Hematopoietic multipotent progenitor cell treated with erythropoietin and hydrocortisone succinate and interleukin-3 and kit ligand, for 17 days (in vitro differentiated cells): Measurements from ENCODE around the gene LTK.

Source experiments
- DNase-seq: peaks from one replicate; pipeline ENCODE4 v3.0.0-alpha.2; 2015; ENCODE audit warnings: low spot score

LTK gene

GRCh38 chr15:41530363-41530956, 16.8 kb upstream of the LTK start:
- DNase-seq, result no peak

- DNase-seq, result no peak
These were observed 9.5 kb upstream of the LTK start for GRCh38 chr15:41523097-41523496.

- no peak for DNase-seq
These were observed 8.0 kb upstream of the LTK start for GRCh38 chr15:41521614-41522013.

- no peak for DNase-seq
These were observed 7.0 kb upstream of the LTK start for GRCh38 chr15:41520636-41521035.

GRCh38 chr15:41517895-41518449, 4.3 kb upstream of the LTK start:
- DNase-seq, result no peak

GRCh38 chr15:41512940-41513505, 604 bp downstream of the LTK start:
- no peak for DNase-seq

- DNase-seq, result no peak
These were observed 1.1 kb downstream of the LTK start for GRCh38 chr15:41512512-41512939.

- DNase-seq, result no peak
These were observed 1.7 kb downstream of the LTK start for GRCh38 chr15:41511899-41512369.

- DNase-seq, result no peak
These were observed 2.2 kb downstream of the LTK start for GRCh38 chr15:41511331-41511898.

- DNase-seq, result no peak
These were observed 2.9 kb downstream of the LTK start for GRCh38 chr15:41510728-41511127.

- no peak for DNase-seq
These were observed 5.8 kb downstream of the LTK start for GRCh38 chr15:41507820-41508290.

GRCh38 chr15:41506796-41507341, 6.8 kb downstream of the LTK start:
- DNase-seq, result no peak

GRCh38 chr15:41505776-41506175, 7.9 kb downstream of the LTK start:
- DNase-seq, result no peak

GRCh38 chr15:41504751-41505492, 8.7 kb downstream of the LTK start:
- DNase-seq, result no peak

- DNase-seq, result no peak
These were observed 10.0 kb downstream of the LTK start for GRCh38 chr15:41503669-41504010.

GRCh38 chr15:41502795-41503668, 10.6 kb downstream of the LTK start:
- no peak for DNase-seq

- DNase-seq, result no peak
These were observed 11.5 kb downstream of the LTK start for GRCh38 chr15:41501931-41502794.

GRCh38 chr15:41501191-41501917, 12.3 kb downstream of the LTK start:
- DNase-seq, result no peak

- DNase-seq, result no peak
These were observed 14.3 kb downstream of the LTK start for GRCh38 chr15:41499109-41499851.
